Endothelial cell of umbilical vein (primary cell): ENCODE data around the gene ZNF205. TPM values are rescaled to one million over a fixed set of nuclear protein-coding genes. Genes with fewer than 3 reads are reported as not detected.
"Not testable (repeated sequence)": the region's sequence is repeated elsewhere in the genome, so short reads cannot be mapped to it uniquely, and the experiment has no call there.

Experiments
- BruUV-seq: library from RNA; stranded (reverse); fragments of 400-500 nt; replicated peaks from 2 replicates; lab custom pipeline; 2021; lab: Mats Ljungman, UMichigan
- CTCF ChIA-PET: fragments of 300-600, 350-600 bp; sonication (Branson Sonifier 250); formaldehyde crosslinking; loops from one replicate; lab custom pipeline; 2021; ENCODE audit warnings: antibody characterized with exemption, inconsistent platforms; lab: Charles Lee
- POLR2A ChIA-PET: fragments of 300-600, 350-600 bp; sonication (Branson Sonifier 250); formaldehyde crosslinking; loops from one replicate; lab custom pipeline; 2021; ENCODE audit warnings: antibody characterized with exemption, inconsistent platforms; lab: Charles Lee
- DNase-seq: peaks from one replicate; pipeline ENCODE4 v3.0.0-alpha.2; 2011; ENCODE audit warnings: low read depth, low spot score
- FAIRE-seq: peaks from 2 replicates; lab custom pipeline; 2011; peaks lifted over from hg19 to GRCh38; lab: Jason Lieb, UNC
- H2AFZ ChIP-seq: 2 replicates; pipeline ENCODE4 v1.6.0; 2012; ENCODE audit warnings: low read depth, low read length, control low read depth, inconsistent platforms
- H3K27ac ChIP-seq: 2 replicates; pipeline ENCODE4 v1.5.1; 2011; ENCODE audit warnings: low read depth, mild to moderate bottlenecking, control low read depth, low read length, moderate library complexity; ENCODE audit not compliant: insufficient read depth
- H3K27me3 ChIP-seq, 2 experiments: 2 replicates each; pipeline versions ENCODE4 v1.6.0 to v1.6.1; 2011; ENCODE audit warnings: low read length in 2 of 2, mixed read lengths in 1 of 2; ENCODE audit not compliant: control insufficient read depth in 2 of 2, insufficient read depth in 2 of 2
- H3K36me3 ChIP-seq, 2 experiments: 2 replicates in 1 of 2; 3 replicates in 1 of 2; pipeline ENCODE4 v1.5.1; 2011; ENCODE audit warnings: low read length in 2 of 2, mild to moderate bottlenecking in 1 of 2, moderate library complexity in 1 of 2; ENCODE audit not compliant: control insufficient read depth in 2 of 2, insufficient read depth in 2 of 2; ENCODE audit errors: extremely low read depth in 1 of 2
- H3K4me1 ChIP-seq: 3 replicates; pipeline ENCODE4 v1.5.1; 2011; ENCODE audit warnings: mild to moderate bottlenecking, low read length; ENCODE audit not compliant: control insufficient read depth, insufficient read depth; ENCODE audit errors: extremely low read depth
- H3K4me2 ChIP-seq: 2 replicates; pipeline ENCODE4 v1.6.1; 2011; ENCODE audit warnings: low read length, control low read depth, mixed read lengths; ENCODE audit not compliant: insufficient read depth
- H3K4me3 ChIP-seq, 3 experiments: fragments of 200-600 bp in 1 of 3; sonication (generic), shearing (Covaris generic) in 1 of 3; replicated peaks in 1 of 3; 2 replicates each; pipeline ENCODE4 v1.5.1; 2011 to 2016; ENCODE audit warnings: control low read depth in 3 of 3, low read length in 3 of 3, mild to moderate bottlenecking in 2 of 3, inconsistent platforms in 1 of 3, low read depth in 1 of 3, moderate library complexity in 1 of 3; ENCODE audit not compliant: insufficient read depth in 1 of 3
- H3K79me2 ChIP-seq: 2 replicates; pipeline ENCODE4 v1.6.0; 2012; ENCODE audit warnings: low read length, inconsistent platforms; ENCODE audit not compliant: control insufficient read depth, insufficient read depth
- H3K9ac ChIP-seq: replicated peaks from 2 replicates; pipeline ENCODE3; 2011; ENCODE audit warnings: low read length, control low read depth; ENCODE audit not compliant: insufficient read depth; ENCODE audit errors: extremely low read depth
- H3K9me1 ChIP-seq: replicated peaks from 3 replicates; pipeline ENCODE4 v1.6.0; 2011; ENCODE audit warnings: mild to moderate bottlenecking, low read length; ENCODE audit not compliant: control insufficient read depth, insufficient read depth; ENCODE audit errors: extremely low read depth
- H3K9me3 ChIP-seq: replicated peaks from 2 replicates; pipeline ENCODE4 v1.5.1; 2012; ENCODE audit warnings: low read length, inconsistent platforms; ENCODE audit not compliant: control insufficient read depth, insufficient read depth
- H4K20me1 ChIP-seq: replicated peaks from 2 replicates; pipeline ENCODE3; 2011; ENCODE audit warnings: mild to moderate bottlenecking, low read length; ENCODE audit not compliant: control insufficient read depth, insufficient read depth; ENCODE audit errors: extremely low read depth
- EZH2 ChIP-seq: IDR thresholded peaks from 2 replicates; pipeline ENCODE4 v1.6.1; 2012; ENCODE audit warnings: borderline replicate concordance, low read depth, mild to moderate bottlenecking, moderate library complexity, low read length, inconsistent platforms; ENCODE audit not compliant: severe bottlenecking
- FOS ChIP-seq: IDR thresholded peaks from 2 replicates; pipeline ENCODE4 v1.6.1; 2011; ENCODE audit warnings: mild to moderate bottlenecking, low read length, moderate library complexity, borderline replicate concordance; ENCODE audit not compliant: insufficient read depth
- GATA2 ChIP-seq: IDR thresholded peaks from 2 replicates; pipeline ENCODE4 v1.7.0; 2011; ENCODE audit warnings: low read depth, mild to moderate bottlenecking, moderate library complexity, mixed read lengths, low read length; ENCODE audit not compliant: insufficient read length, insufficient read depth
- JUN ChIP-seq: IDR thresholded peaks from 2 replicates; pipeline ENCODE4 v1.6.1; 2011; ENCODE audit warnings: borderline replicate concordance, low read depth; ENCODE audit not compliant: insufficient read length, insufficient read depth
- MYC ChIP-seq: IDR thresholded peaks from one replicate; pipeline ENCODE4 v1.6.1; 2011; ENCODE audit warnings: mild to moderate bottlenecking, low read depth, low read length
- POLR2A ChIP-seq: IDR thresholded peaks from 2 replicates; pipeline ENCODE4 v1.6.1; 2012; ENCODE audit warnings: low read depth, mild to moderate bottlenecking, control low read depth, low read length
- POLR2AphosphoS5 ChIP-seq: IDR thresholded peaks from 2 replicates; pipeline ENCODE4 v1.6.1; 2012; ENCODE audit warnings: low read depth, mild to moderate bottlenecking, control low read depth, low read length, moderate library complexity; ENCODE audit not compliant: insufficient read depth
- dilution Hi-C: fragments of 300-500 bp; cut with MboI; formaldehyde crosslinking; loops from one replicate; pipeline ENCODE4 v1.15.0; 2019; ENCODE audit warnings: low sequenced_read_pairs; ENCODE audit not compliant: extremely low pct_ligation_motif_present
- intact Hi-C: fragments of 100-400 bp; cut with micrococcal nuclease; formaldehyde crosslinking; loops from one replicate; pipeline ENCODE4 v1.10.0; 2022
- polyA plus RNA-seq, 4 experiments: library from polyadenylated mRNA; depleted of rRNA in 3 of 4; stranded (reverse) in 3 of 4; unstranded in 1 of 4; fragments of >200 nt; gene quantifications; 2 replicates each; pipeline versions ENCODE4 v1.2.1 to v1.2.3, GENCODE V29; 2011 to 2012; ENCODE audit warnings: missing spikeins in 1 of 4
- total RNA-seq: library from RNA; stranded (reverse); gene quantifications from 2 replicates; pipeline ENCODE4 v1.2.3, GENCODE V29; 2021
- TF ChIP-seq, protein P1 (sequence below), 2 donors: IDR thresholded peaks; 1 replicate in 1 of 2; 2 replicates in 1 of 2; pipeline ENCODE4 v1.5.1; 2011; ENCODE audit warnings: low read length in 2 of 2, mild to moderate bottlenecking in 2 of 2, moderate library complexity in 2 of 2, control low read depth in 1 of 2, inconsistent platforms in 1 of 2, low read depth in 1 of 2; ENCODE audit not compliant: insufficient read depth in 1 of 2; ENCODE audit errors: extremely low read depth in 1 of 2
- TF ChIP-seq, protein P2 (sequence below): IDR thresholded peaks from 2 replicates; pipeline ENCODE4 v1.6.1; 2011; ENCODE audit not compliant: insufficient read depth, insufficient read length

The ZNF205 gene
- total and polyA plus RNA-seq, 2 donors (not counting 3 experiments of a cell fraction or from before 2014, with no cell fraction given) = 18.5 to 19.0 TPM

DNA sequence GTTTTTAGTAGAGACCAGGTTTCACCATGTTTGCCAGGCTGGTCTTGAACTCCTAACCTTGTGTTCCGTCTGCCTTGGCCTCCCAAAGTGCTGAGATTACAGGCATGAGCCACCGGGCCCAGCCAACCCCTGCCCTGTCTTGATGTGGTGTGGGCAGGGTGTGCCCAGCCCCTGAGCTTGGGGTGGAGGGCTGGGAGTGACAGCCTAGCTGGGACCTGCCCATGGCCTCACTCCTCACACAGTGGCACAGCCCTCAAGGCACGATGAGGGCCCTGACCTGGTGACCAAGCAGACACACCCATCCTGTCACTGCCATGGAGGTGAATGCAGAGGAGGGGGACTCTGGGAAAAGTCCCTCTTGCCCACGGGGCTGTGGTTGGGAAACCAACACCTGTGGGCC is 43.9 kb upstream of the ZNF205 start:
- FAIRE-seq = no peak
- no peak overlapping the region for H3K27ac ChIP-seq
- H3K27me3 ChIP-seq = no peaks in the 10 kb centered on the region
- intact Hi-C loops = no loop called here
- no peak for DNase-seq
- no peaks in the 10 kb centered on the region for H3K9me1 ChIP-seq
- H3K4me1 ChIP-seq = peaks cover 19% of the 10 kb centered on the region
- no peak overlapping the region for H3K4me3 ChIP-seq
- H3K9me3 ChIP-seq = no peaks in the 10 kb centered on the region
- no TSS peak for BruUV-seq
- H4K20me1 ChIP-seq = no peaks in the 10 kb centered on the region
- dilution Hi-C loops = no loop called here
- H2AFZ ChIP-seq = no peak overlapping the region
- TF ChIP-seq, protein P1, sequence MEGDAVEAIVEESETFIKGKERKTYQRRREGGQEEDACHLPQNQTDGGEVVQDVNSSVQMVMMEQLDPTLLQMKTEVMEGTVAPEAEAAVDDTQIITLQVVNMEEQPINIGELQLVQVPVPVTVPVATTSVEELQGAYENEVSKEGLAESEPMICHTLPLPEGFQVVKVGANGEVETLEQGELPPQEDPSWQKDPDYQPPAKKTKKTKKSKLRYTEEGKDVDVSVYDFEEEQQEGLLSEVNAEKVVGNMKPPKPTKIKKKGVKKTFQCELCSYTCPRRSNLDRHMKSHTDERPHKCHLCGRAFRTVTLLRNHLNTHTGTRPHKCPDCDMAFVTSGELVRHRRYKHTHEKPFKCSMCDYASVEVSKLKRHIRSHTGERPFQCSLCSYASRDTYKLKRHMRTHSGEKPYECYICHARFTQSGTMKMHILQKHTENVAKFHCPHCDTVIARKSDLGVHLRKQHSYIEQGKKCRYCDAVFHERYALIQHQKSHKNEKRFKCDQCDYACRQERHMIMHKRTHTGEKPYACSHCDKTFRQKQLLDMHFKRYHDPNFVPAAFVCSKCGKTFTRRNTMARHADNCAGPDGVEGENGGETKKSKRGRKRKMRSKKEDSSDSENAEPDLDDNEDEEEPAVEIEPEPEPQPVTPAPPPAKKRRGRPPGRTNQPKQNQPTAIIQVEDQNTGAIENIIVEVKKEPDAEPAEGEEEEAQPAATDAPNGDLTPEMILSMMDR (IDR thresholded peaks at IDR 0.05; ENCODE audit: extremely low read depth in 1 of 2, insufficient read depth in 1 of 2, low read depth in 1 of 2, low read length in 2 of 2) = no peak
- TF ChIP-seq JUN (no peak), POLR2A (no peak), POLR2AphosphoS5 (no peak), EZH2 (no peak), FOS (no peak), MYC (no peak), GATA2 (no peak)
- TF ChIP-seq, protein P2, sequence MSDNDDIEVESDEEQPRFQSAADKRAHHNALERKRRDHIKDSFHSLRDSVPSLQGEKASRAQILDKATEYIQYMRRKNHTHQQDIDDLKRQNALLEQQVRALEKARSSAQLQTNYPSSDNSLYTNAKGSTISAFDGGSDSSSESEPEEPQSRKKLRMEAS = no peak
- ChIA-PET POLR2A (no interaction called here), CTCF (no interaction called here)
- peaks cover 4% of the 10 kb centered on the region for H3K79me2 ChIP-seq
- H3K36me3 ChIP-seq = peaks cover 0 to 9% of the 10 kb centered on the region in 2 experiments
- H3K9ac ChIP-seq = no peak overlapping the region
- no peak overlapping the region for H3K4me2 ChIP-seq

DNA sequence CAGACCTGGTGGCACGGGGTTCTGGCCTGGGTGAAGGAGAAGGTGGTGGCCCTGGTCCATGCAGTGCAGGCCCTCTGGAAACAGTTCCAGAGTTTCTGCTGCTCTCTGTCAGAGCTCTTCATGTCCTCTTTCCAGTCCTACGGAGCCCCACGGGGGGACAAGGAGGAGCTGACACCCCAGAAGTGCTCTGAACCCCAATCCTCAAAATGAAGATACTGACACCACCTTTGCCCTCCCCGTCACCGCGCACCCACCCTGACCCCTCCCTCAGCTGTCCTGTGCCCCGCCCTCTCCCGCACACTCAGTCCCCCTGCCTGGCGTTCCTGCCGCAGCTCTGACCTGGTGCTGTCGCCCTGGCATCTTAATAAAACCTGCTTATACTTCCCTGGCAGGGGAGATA is 43.2 kb upstream of the ZNF205 start:
- H3K27me3 ChIP-seq, H4K20me1 ChIP-seq, H3K9me1 ChIP-seq, H3K4me3 ChIP-seq, dilution Hi-C loops, FAIRE-seq, H3K9ac ChIP-seq, DNase-seq, H3K4me2 ChIP-seq, POLR2A ChIA-PET, CTCF ChIA-PET, H3K79me2 ChIP-seq, intact Hi-C loops, H3K36me3 ChIP-seq, H3K9me3 ChIP-seq, H3K27ac ChIP-seq, BruUV-seq, H2AFZ ChIP-seq: not testable (repeated sequence)
- H3K4me1 ChIP-seq = peaks cover 19% of the 10 kb centered on the region
